Mesenchymal stem cell (in vitro differentiated cells and primary cell): ENCODE data around the gene ATG7.
A peak's percentile ranks its signal among the peaks of the same experiment; 100 is the strongest.

Experiments
- DNase-seq: peaks from one replicate; pipeline ENCODE4 v3.0.0-alpha.2; 2013
- H2AFZ ChIP-seq: one replicate; pipeline ENCODE4 v1.6.1; 2013; ENCODE audit warnings: low read depth, mild to moderate bottlenecking, control low read depth, inconsistent platforms, low read length, moderate library complexity
- H2AK5ac ChIP-seq: 2 replicates; pipeline ENCODE4 v1.6.1; 2013; ENCODE audit warnings: low read length, moderate library complexity, mild to moderate bottlenecking, inconsistent platforms; ENCODE audit not compliant: severe bottlenecking
- H2BK120ac ChIP-seq: one replicate; pipeline ENCODE4 v1.6.1; 2013; ENCODE audit warnings: low read depth, mild to moderate bottlenecking, inconsistent platforms, low read length, moderate library complexity
- H2BK12ac ChIP-seq, 2 experiments: one replicate each; pipeline ENCODE4 v1.6.1; 2013; ENCODE audit warnings: inconsistent platforms in 2 of 2, low read length in 2 of 2, mild to moderate bottlenecking in 2 of 2, moderate library complexity in 2 of 2, control low read depth in 1 of 2
- H2BK15ac ChIP-seq: one replicate; pipeline ENCODE4 v1.6.1; 2013; ENCODE audit warnings: mild to moderate bottlenecking, low read depth, inconsistent platforms; ENCODE audit not compliant: poor library complexity, severe bottlenecking
- H2BK5ac ChIP-seq: 2 replicates; pipeline ENCODE4 v1.6.1; 2013; ENCODE audit warnings: low read depth, mild to moderate bottlenecking, low read length, control low read depth, inconsistent platforms; ENCODE audit not compliant: poor library complexity, severe bottlenecking
- H3K14ac ChIP-seq, 2 experiments: one replicate each; pipeline ENCODE4 v1.6.1; 2013; ENCODE audit warnings: inconsistent platforms in 2 of 2, low read length in 2 of 2, control low read depth in 1 of 2, mild to moderate bottlenecking in 1 of 2, moderate library complexity in 1 of 2
- H3K18ac ChIP-seq, 2 experiments: one replicate each; pipeline ENCODE4 v1.6.1; 2013; ENCODE audit warnings: inconsistent platforms in 2 of 2, low read length in 2 of 2, control low read depth in 1 of 2, low read depth in 1 of 2, mild to moderate bottlenecking in 1 of 2
- H3K23ac ChIP-seq, 2 experiments: one replicate each; pipeline ENCODE4 v1.6.1; 2013; ENCODE audit warnings: inconsistent platforms in 2 of 2, low read length in 2 of 2, mild to moderate bottlenecking in 2 of 2, moderate library complexity in 2 of 2, control low read depth in 1 of 2
- H3K27ac ChIP-seq: 2 replicates; pipeline ENCODE4 v1.5.1; 2013; ENCODE audit warnings: mild to moderate bottlenecking, moderate library complexity, low read length, control low read depth, inconsistent platforms; ENCODE audit not compliant: poor library complexity, severe bottlenecking
- H3K27me3 ChIP-seq, 2 experiments: 2 replicates each; pipeline versions ENCODE4 v1.6.1 to v1.7.0; 2013; ENCODE audit warnings: low read length in 2 of 2, mild to moderate bottlenecking in 2 of 2, moderate library complexity in 2 of 2, control low read depth in 1 of 2, inconsistent platforms in 1 of 2; ENCODE audit not compliant: control insufficient read depth in 1 of 2, insufficient read depth in 1 of 2
- H3K36me3 ChIP-seq, 2 experiments: 2 replicates each; pipeline versions ENCODE4 v1.6.1 to v1.7.0; 2013; ENCODE audit warnings: low read length in 2 of 2, control low read depth in 1 of 2, inconsistent platforms in 1 of 2, low read depth in 1 of 2, mild to moderate bottlenecking in 1 of 2; ENCODE audit not compliant: insufficient read depth in 2 of 2, control insufficient read depth in 1 of 2
- H3K4ac ChIP-seq, 2 experiments: one replicate each; pipeline ENCODE4 v1.6.1; 2013; ENCODE audit warnings: inconsistent platforms in 2 of 2, low read length in 2 of 2, mild to moderate bottlenecking in 2 of 2, moderate library complexity in 2 of 2, control low read depth in 1 of 2, low read depth in 1 of 2
- H3K4me1 ChIP-seq: 2 replicates; pipeline ENCODE4 v1.6.1; 2013; ENCODE audit warnings: low read depth, low read length, control low read depth; ENCODE audit not compliant: control insufficient read depth, insufficient read depth
- H3K4me2 ChIP-seq: 2 replicates; pipeline ENCODE4 v1.6.1; 2013; ENCODE audit warnings: low read length, mild to moderate bottlenecking, inconsistent platforms; ENCODE audit not compliant: poor library complexity, severe bottlenecking
- H3K4me3 ChIP-seq, 2 experiments: 2 replicates each; pipeline versions ENCODE4 v1.5.1 to v1.7.0; 2013; ENCODE audit warnings: low read length in 2 of 2, mild to moderate bottlenecking in 2 of 2, control low read depth in 1 of 2, low read depth in 1 of 2; ENCODE audit not compliant: insufficient read depth in 1 of 2
- H3K79me1 ChIP-seq: replicated peaks from 2 replicates; pipeline ENCODE4 v1.6.1; 2013; ENCODE audit warnings: mild to moderate bottlenecking, control low read depth, low read length, inconsistent platforms; ENCODE audit not compliant: poor library complexity, severe bottlenecking
- H3K9ac ChIP-seq: 2 replicates; pipeline ENCODE4 v1.7.0; 2013; ENCODE audit warnings: mild to moderate bottlenecking, low read length, moderate library complexity
- H3K9me3 ChIP-seq: 2 replicates; pipeline ENCODE4 v1.7.0; 2013; ENCODE audit warnings: mild to moderate bottlenecking, low read length; ENCODE audit not compliant: control insufficient read depth
- H4K8ac ChIP-seq: one replicate; pipeline ENCODE4 v1.6.1; 2013; ENCODE audit warnings: inconsistent platforms, mild to moderate bottlenecking, low read length, moderate library complexity
- H4K91ac ChIP-seq: one replicate; pipeline ENCODE4 v1.6.1; 2013; ENCODE audit warnings: mild to moderate bottlenecking, low read length, inconsistent platforms
- WGBS: methylation state at CpG from one replicate; pipeline ENCODE4 v1.1.7; 2013; ENCODE audit warnings: mixed read lengths; 5-methylcytosine and 5-hydroxymethylcytosine counted together

The ATG7 gene

GRCh38 chr3:11574981-11575669 is 302.9 kb downstream of the ATG7 start:
- no peak overlapping the region for H2BK12ac ChIP-seq
- H3K4me2 ChIP-seq, result no peak overlapping the region
- no peak overlapping the region for H3K27ac ChIP-seq
- H2BK120ac ChIP-seq, result no peak overlapping the region
- peaks cover 31% of the 10 kb centered on the region for H3K4me1 ChIP-seq
- H4K91ac ChIP-seq, result peak overlapping the region; percentile 1
- peaks cover 33% of the 10 kb centered on the region for H3K79me1 ChIP-seq
- H3K14ac ChIP-seq, result no peak overlapping the region
- H2BK5ac ChIP-seq, result no peak overlapping the region
- H3K4me3 ChIP-seq, result no peak overlapping the region
- no peak overlapping the region for H4K8ac ChIP-seq
- H2AFZ ChIP-seq, result no peak overlapping the region
- no peak overlapping the region for H2BK15ac ChIP-seq
- H3K4ac ChIP-seq, result no peak overlapping the region
- DNase-seq, result no peak
- no peak overlapping the region for H3K23ac ChIP-seq
- no peaks in the 10 kb centered on the region for H3K9me3 ChIP-seq
- no peak overlapping the region for H3K9ac ChIP-seq
- H3K18ac ChIP-seq, result no peak overlapping the region
- H3K27me3 ChIP-seq, result no peaks in the 10 kb centered on the region
- 95% methylated on average over 17 of the region's 20 CpGs for WGBS
- peaks cover 32 to 34% of the 10 kb centered on the region in 2 experiments for H3K36me3 ChIP-seq
- H2AK5ac ChIP-seq, result no peak overlapping the region

DNA sequence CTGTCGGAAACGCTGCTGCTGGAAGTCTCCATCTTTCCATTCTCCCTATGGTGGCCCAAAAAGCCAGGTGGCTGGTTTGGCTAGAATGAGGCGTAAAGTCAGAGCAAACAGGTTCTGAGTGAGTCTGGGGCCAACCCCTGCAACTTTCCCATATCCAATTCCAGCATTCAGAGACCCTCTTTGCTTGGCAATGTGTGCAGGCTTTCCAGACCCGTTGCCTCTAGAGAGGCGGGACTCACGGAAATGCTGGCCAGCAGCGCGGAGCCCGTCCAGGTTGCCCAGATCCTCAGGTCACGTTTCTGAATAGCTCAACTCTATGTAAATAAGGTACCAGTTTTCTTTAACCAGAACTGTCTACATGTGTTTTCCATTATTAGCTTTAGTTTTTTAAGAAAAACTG is 303.5 kb downstream of the ATG7 start:
- H3K27me3 ChIP-seq, result no peaks in the 10 kb centered on the region
- no peak overlapping the region for H4K91ac ChIP-seq
- H3K9me3 ChIP-seq, result no peaks in the 10 kb centered on the region
- H3K9ac ChIP-seq, result no peak overlapping the region
- H4K8ac ChIP-seq, result no peak overlapping the region
- H3K4me2 ChIP-seq, result no peak overlapping the region
- no peak overlapping the region for H2BK120ac ChIP-seq
- WGBS, result 97% methylated on average over 10 of the region's 10 CpGs
- no peak overlapping the region for H2AK5ac ChIP-seq
- H3K27ac ChIP-seq, result no peak overlapping the region
- no peak overlapping the region for H2BK5ac ChIP-seq
- H3K23ac ChIP-seq, result no peak overlapping the region
- peaks cover 28% of the 10 kb centered on the region for H3K4me1 ChIP-seq
- H2BK15ac ChIP-seq, result no peak overlapping the region
- H3K79me1 ChIP-seq, result peaks cover 33% of the 10 kb centered on the region
- no peak overlapping the region for H3K4me3 ChIP-seq
- no peak overlapping the region for H2BK12ac ChIP-seq
- H3K14ac ChIP-seq, result no peak overlapping the region
- no peak overlapping the region for H3K4ac ChIP-seq
- DNase-seq, result no peak
- peaks cover 32 to 35% of the 10 kb centered on the region in 2 experiments for H3K36me3 ChIP-seq
- no peak overlapping the region for H3K18ac ChIP-seq
- no peak overlapping the region for H2AFZ ChIP-seq

- Histone ChIP-seq H2BK120ac (no peak overlapping the region), H3K27ac (no peak overlapping the region), H3K36me3 (peaks cover 26 to 35% of the 10 kb centered on the region in 2 experiments), H4K8ac (peak overlapping the region; percentile 35), H3K14ac (peak overlapping the region in 1 of 2 experiments; percentile 30), H2BK15ac (no peak overlapping the region), H3K9ac (peak overlapping the region; percentile 39), H2BK5ac (no peak overlapping the region), H3K4me2 (no peak overlapping the region), H2BK12ac (no peak overlapping the region), H3K9me3 (no peaks in the 10 kb centered on the region), H3K4me1 (peaks cover 25% of the 10 kb centered on the region), H3K27me3 (no peaks in the 10 kb centered on the region), H4K91ac (no peak overlapping the region), H3K79me1 (peaks cover 28% of the 10 kb centered on the region), H3K4ac (no peak overlapping the region), H2AK5ac (peak overlapping the region; percentile 30), H3K4me3 (no peak overlapping the region), H3K23ac (no peak overlapping the region), H2AFZ (no peak overlapping the region), H3K18ac (peak overlapping the region in 1 of 2 experiments; percentile 51)
- no peak for DNase-seq
- 67% methylated on average over 9 of the region's 9 CpGs for WGBS
These were observed 304.3 kb downstream of the ATG7 start for GRCh38 chr3:11576453-11576852.

- peaks cover 21% of the 10 kb centered on the region for H3K79me1 ChIP-seq
- WGBS, result 85% methylated on average over 7 of the region's 8 CpGs
- peaks cover 32% of the 10 kb centered on the region for H3K4me1 ChIP-seq
- H3K4me2 ChIP-seq, result no peak overlapping the region
- H2BK15ac ChIP-seq, result no peak overlapping the region
- no peaks in the 10 kb centered on the region for H3K9me3 ChIP-seq
- H2BK12ac ChIP-seq, result no peak overlapping the region
- no peak overlapping the region for H2BK5ac ChIP-seq
- H3K9ac ChIP-seq, result no peak overlapping the region
- no peak overlapping the region for H3K27ac ChIP-seq
- DNase-seq, result no peak
- H3K23ac ChIP-seq, result peak overlapping the region in 1 of 2 experiments; percentile 67
- H3K27me3 ChIP-seq, result no peaks in the 10 kb centered on the region
- peaks cover 16 to 26% of the 10 kb centered on the region in 2 experiments for H3K36me3 ChIP-seq
- H2BK120ac ChIP-seq, result no peak overlapping the region
- H4K8ac ChIP-seq, result no peak overlapping the region
- H2AFZ ChIP-seq, result no peak overlapping the region
- no peak overlapping the region for H3K4me3 ChIP-seq
- no peak overlapping the region for H2AK5ac ChIP-seq
- H3K18ac ChIP-seq, result peak overlapping the region in 1 of 2 experiments; percentile 37
- no peak overlapping the region for H3K14ac ChIP-seq
- no peak overlapping the region for H3K4ac ChIP-seq
- no peak overlapping the region for H4K91ac ChIP-seq
These were observed 306.0 kb downstream of the ATG7 start for GRCh38 chr3:11578169-11578568.
